Measurements from ENCODE around the gene TANGO6. TPM values are rescaled to one million over a fixed set of nuclear protein-coding genes. Genes with fewer than 3 reads are reported as not detected.

The TANGO6 gene
- total and polyA plus RNA-seq, 10 of the 15 experiments (the other 5 are each of a cell fraction or from before 2014, with no cell fraction given), result 1.1 to 20.6 (median 11.0) TPM

DNA sequence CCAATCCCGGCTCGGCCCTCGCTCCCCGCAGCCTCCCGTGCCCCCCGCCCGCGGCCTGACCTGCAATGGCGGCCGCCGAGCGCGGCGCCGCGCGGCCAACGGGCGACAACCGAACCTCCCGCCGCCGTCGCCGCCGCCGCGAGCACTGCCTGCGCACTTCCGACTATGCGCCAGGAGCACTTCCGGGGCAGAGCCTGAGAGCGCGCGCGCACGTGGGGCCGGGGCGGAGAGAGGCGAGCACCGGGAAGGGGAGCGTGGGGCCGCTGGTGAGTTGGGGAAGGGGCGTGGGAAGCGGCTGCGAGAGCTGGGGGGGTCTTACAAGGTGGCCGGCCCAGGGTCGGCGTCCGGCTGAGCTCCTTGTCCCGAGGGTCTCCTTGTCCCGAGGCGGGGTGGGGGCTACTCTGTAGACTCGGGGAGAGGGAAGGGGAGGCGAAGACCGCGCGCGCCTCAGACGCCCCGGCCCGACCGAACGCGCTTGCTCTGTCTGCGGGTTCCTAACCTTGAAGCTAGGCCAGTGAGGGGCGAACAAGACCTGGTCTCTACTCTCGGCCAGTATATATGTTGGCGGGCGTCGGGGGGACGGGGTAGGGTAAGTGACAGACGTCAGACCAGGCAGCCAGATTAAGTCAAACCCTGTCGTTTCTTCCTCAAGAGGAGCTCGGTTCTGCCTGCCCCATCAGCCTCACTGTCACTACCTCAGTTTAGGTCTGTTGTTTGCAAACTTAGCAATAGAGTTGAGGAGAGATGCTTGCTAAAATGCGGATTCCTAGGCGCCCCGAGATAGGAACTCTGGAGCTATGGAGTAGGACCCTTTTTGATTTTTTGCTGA, 289.3 kb downstream of the TANGO6 start, which contains the start of the genes CHTF8 and UTP4 (continued):
- TF ChIP-seq, protein P1, sequence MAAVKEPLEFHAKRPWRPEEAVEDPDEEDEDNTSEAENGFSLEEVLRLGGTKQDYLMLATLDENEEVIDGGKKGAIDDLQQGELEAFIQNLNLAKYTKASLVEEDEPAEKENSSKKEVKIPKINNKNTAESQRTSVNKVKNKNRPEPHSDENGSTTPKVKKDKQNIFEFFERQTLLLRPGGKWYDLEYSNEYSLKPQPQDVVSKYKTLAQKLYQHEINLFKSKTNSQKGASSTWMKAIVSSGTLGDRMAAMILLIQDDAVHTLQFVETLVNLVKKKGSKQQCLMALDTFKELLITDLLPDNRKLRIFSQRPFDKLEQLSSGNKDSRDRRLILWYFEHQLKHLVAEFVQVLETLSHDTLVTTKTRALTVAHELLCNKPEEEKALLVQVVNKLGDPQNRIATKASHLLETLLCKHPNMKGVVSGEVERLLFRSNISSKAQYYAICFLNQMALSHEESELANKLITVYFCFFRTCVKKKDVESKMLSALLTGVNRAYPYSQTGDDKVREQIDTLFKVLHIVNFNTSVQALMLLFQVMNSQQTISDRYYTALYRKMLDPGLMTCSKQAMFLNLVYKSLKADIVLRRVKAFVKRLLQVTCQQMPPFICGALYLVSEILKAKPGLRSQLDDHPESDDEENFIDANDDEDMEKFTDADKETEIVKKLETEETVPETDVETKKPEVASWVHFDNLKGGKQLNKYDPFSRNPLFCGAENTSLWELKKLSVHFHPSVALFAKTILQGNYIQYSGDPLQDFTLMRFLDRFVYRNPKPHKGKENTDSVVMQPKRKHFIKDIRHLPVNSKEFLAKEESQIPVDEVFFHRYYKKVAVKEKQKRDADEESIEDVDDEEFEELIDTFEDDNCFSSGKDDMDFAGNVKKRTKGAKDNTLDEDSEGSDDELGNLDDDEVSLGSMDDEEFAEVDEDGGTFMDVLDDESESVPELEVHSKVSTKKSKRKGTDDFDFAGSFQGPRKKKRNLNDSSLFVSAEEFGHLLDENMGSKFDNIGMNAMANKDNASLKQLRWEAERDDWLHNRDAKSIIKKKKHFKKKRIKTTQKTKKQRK (IDR thresholded peaks at IDR 0.05; ENCODE audit: low read depth, low read length), result no peak
- peak; percentile 79 to 92; a peak in 3 of 4 replicates for TF ChIP-seq BHLHE40 (IDR thresholded peaks at IDR 0.05; ENCODE audit: borderline replicate concordance in 1 of 2, low read depth in 2 of 2, low read length in 1 of 2)
- TF ChIP-seq SUPT20H (IDR thresholded peaks at IDR 0.05; ENCODE audit: borderline replicate concordance, control insufficient read depth, low read depth, low read length), result no peak
- no peak for TF ChIP-seq RUNX3 (IDR thresholded peaks at IDR 0.05; ENCODE audit: low read length)
- peak; percentile 77; the same call in 1 of the 2 replicates for TF ChIP-seq LARP7 (IDR thresholded peaks at IDR 0.05)
- no peak for TF ChIP-seq SMAD1 (IDR thresholded peaks at IDR 0.05; ENCODE audit: low read depth, partially characterized antibody)
- TF ChIP-seq, protein P2, sequence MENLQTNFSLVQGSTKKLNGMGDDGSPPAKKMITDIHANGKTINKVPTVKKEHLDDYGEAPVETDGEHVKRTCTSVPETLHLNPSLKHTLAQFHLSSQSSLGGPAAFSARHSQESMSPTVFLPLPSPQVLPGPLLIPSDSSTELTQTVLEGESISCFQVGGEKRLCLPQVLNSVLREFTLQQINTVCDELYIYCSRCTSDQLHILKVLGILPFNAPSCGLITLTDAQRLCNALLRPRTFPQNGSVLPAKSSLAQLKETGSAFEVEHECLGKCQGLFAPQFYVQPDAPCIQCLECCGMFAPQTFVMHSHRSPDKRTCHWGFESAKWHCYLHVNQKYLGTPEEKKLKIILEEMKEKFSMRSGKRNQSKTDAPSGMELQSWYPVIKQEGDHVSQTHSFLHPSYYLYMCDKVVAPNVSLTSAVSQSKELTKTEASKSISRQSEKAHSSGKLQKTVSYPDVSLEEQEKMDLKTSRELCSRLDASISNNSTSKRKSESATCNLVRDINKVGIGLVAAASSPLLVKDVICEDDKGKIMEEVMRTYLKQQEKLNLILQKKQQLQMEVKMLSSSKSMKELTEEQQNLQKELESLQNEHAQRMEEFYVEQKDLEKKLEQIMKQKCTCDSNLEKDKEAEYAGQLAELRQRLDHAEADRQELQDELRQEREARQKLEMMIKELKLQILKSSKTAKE (IDR thresholded peaks at IDR 0.05; ENCODE audit: low read depth, poor library complexity, severe bottlenecking), result no peak
- no peak for TF ChIP-seq CEBPB (IDR thresholded peaks at IDR 0.05; ENCODE audit: borderline replicate concordance in 1 of 2, low read depth in 2 of 2, low read length in 2 of 2)
- TF ChIP-seq, protein P3, sequence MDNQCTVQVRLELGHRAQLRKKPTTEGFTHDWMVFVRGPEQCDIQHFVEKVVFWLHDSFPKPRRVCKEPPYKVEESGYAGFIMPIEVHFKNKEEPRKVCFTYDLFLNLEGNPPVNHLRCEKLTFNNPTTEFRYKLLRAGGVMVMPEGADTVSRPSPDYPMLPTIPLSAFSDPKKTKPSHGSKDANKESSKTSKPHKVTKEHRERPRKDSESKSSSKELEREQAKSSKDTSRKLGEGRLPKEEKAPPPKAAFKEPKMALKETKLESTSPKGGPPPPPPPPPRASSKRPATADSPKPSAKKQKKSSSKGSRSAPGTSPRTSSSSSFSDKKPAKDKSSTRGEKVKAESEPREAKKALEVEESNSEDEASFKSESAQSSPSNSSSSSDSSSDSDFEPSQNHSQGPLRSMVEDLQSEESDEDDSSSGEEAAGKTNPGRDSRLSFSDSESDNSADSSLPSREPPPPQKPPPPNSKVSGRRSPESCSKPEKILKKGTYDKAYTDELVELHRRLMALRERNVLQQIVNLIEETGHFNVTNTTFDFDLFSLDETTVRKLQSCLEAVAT (IDR thresholded peaks at IDR 0.05), result no peak
- TF ChIP-seq ATF7 (IDR thresholded peaks at IDR 0.05; ENCODE audit: low read depth), result no peak
- no peak for TF ChIP-seq TBL1XR1 (IDR thresholded peaks at IDR 0.05; ENCODE audit: low read depth, low read length)
- TF ChIP-seq STAT3 (IDR thresholded peaks at IDR 0.05; ENCODE audit: low read depth, low read length), result no peak
- no peak for TF ChIP-seq ZNF24 (IDR thresholded peaks at IDR 0.05)
- TF ChIP-seq CBX5 (IDR thresholded peaks at IDR 0.05; ENCODE audit: low read depth), result no peak
- TF ChIP-seq POLR2A (IDR thresholded peaks at IDR 0.05; ENCODE audit: low read depth, low read length), result peak; percentile 99
- no peak for TF ChIP-seq CBX3 (IDR thresholded peaks at IDR 0.05; ENCODE audit: borderline replicate concordance, low read depth)
- TF ChIP-seq, protein P4, sequence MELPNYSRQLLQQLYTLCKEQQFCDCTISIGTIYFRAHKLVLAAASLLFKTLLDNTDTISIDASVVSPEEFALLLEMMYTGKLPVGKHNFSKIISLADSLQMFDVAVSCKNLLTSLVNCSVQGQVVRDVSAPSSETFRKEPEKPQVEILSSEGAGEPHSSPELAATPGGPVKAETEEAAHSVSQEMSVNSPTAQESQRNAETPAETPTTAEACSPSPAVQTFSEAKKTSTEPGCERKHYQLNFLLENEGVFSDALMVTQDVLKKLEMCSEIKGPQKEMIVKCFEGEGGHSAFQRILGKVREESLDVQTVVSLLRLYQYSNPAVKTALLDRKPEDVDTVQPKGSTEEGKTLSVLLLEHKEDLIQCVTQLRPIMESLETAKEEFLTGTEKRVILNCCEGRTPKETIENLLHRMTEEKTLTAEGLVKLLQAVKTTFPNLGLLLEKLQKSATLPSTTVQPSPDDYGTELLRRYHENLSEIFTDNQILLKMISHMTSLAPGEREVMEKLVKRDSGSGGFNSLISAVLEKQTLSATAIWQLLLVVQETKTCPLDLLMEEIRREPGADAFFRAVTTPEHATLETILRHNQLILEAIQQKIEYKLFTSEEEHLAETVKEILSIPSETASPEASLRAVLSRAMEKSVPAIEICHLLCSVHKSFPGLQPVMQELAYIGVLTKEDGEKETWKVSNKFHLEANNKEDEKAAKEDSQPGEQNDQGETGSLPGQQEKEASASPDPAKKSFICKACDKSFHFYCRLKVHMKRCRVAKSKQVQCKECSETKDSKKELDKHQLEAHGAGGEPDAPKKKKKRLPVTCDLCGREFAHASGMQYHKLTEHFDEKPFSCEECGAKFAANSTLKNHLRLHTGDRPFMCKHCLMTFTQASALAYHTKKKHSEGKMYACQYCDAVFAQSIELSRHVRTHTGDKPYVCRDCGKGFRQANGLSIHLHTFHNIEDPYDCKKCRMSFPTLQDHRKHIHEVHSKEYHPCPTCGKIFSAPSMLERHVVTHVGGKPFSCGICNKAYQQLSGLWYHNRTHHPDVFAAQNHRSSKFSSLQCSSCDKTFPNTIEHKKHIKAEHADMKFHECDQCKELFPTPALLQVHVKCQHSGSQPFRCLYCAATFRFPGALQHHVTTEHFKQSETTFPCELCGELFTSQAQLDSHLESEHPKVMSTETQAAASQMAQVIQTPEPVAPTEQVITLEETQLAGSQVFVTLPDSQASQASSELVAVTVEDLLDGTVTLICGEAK (IDR thresholded peaks at IDR 0.05; ENCODE audit: borderline replicate concordance), result peak; percentile 78
- no peak for TF ChIP-seq SPI1 (IDR thresholded peaks at IDR 0.05; ENCODE audit: borderline replicate concordance, insufficient read depth, low read depth, low read length)
